ENCODE data around the gene SPATA3. TPM values are rescaled to one million over a fixed set of nuclear protein-coding genes. Genes with fewer than 3 reads are reported as not detected.

SPATA3 gene
- total RNA-seq, 2 experiments from 2014 or later: not detected

- Mint-ChIP-seq H3K4me1 (ENCODE audit: low read depth) (peaks cover 9% of the 10 kb centered on the region), H3K27me3 (peaks cover 44% of the 10 kb centered on the region), H3K36me3 (ENCODE audit: low read depth) (no peaks in the 10 kb centered on the region), H3K9me3 (no peaks in the 10 kb centered on the region), H3K27ac (no peak overlapping the region), H3K4me3 (no peak overlapping the region)
- peaks cover 0 to 9% of the 10 kb centered on the region in 2 experiments for H3K9me3 ChIP-seq (ENCODE audit: control insufficient read depth in 1 of 2, insufficient read depth in 1 of 2, low read length in 2 of 2)
- ChIA-PET CTCF (no interaction called here), POLR2A (no interaction called here)
- peaks cover 7 to 10% of the 10 kb centered on the region in 2 experiments for H3K27me3 ChIP-seq (ENCODE audit: control insufficient read depth in 1 of 2, insufficient read depth in 2 of 2, low read length in 2 of 2)
- no peak overlapping the region for H3K27ac ChIP-seq (ENCODE audit: low read depth in 1 of 2, low read length in 2 of 2)
- peaks cover 11% of the 10 kb centered on the region for H3K4me1 ChIP-seq (ENCODE audit: insufficient read depth, low read length)
- DNase-seq: no peak
- intact Hi-C loops (cut with DNase I, micrococcal nuclease): no loop called here
- H3K36me3 ChIP-seq (ENCODE audit: insufficient read depth, low read length): no peaks in the 10 kb centered on the region
- ATAC-seq (ENCODE audit: poor library complexity): no peak
- no peak overlapping the region for H3K4me3 ChIP-seq (ENCODE audit: low read length)
- TF ChIP-seq, protein P1, sequence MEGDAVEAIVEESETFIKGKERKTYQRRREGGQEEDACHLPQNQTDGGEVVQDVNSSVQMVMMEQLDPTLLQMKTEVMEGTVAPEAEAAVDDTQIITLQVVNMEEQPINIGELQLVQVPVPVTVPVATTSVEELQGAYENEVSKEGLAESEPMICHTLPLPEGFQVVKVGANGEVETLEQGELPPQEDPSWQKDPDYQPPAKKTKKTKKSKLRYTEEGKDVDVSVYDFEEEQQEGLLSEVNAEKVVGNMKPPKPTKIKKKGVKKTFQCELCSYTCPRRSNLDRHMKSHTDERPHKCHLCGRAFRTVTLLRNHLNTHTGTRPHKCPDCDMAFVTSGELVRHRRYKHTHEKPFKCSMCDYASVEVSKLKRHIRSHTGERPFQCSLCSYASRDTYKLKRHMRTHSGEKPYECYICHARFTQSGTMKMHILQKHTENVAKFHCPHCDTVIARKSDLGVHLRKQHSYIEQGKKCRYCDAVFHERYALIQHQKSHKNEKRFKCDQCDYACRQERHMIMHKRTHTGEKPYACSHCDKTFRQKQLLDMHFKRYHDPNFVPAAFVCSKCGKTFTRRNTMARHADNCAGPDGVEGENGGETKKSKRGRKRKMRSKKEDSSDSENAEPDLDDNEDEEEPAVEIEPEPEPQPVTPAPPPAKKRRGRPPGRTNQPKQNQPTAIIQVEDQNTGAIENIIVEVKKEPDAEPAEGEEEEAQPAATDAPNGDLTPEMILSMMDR (IDR thresholded peaks at IDR 0.05): no peak
Measured at GRCh38 chr2:230991598-230991997, 4.3 kb upstream of the SPATA3 start.

GRCh38 chr2:230996661-230997060 lies 740 bp downstream of the SPATA3 start:
- no peak overlapping the region for H3K4me3 ChIP-seq (ENCODE audit: low read length)
- TF ChIP-seq, protein P1 (IDR thresholded peaks at IDR 0.05): no peak
- H3K9me3 ChIP-seq (ENCODE audit: control insufficient read depth in 1 of 2, insufficient read depth in 1 of 2, low read length in 2 of 2): peaks cover 4 to 14% of the 10 kb centered on the region in 2 experiments
- peaks cover 3% of the 10 kb centered on the region for H3K9me3 Mint-ChIP-seq
- POLR2A ChIA-PET: no interaction called here
- H3K36me3 Mint-ChIP-seq (ENCODE audit: low read depth): no peaks in the 10 kb centered on the region
- peaks cover 67% of the 10 kb centered on the region for H3K27me3 Mint-ChIP-seq
- no peak overlapping the region for H3K27ac Mint-ChIP-seq
- H3K4me1 ChIP-seq (ENCODE audit: insufficient read depth, low read length): no peaks in the 10 kb centered on the region
- CTCF ChIA-PET: no interaction called here
- H3K27me3 ChIP-seq (ENCODE audit: control insufficient read depth in 1 of 2, insufficient read depth in 2 of 2, low read length in 2 of 2): peaks cover 8 to 23% of the 10 kb centered on the region in 2 experiments
- DNase-seq (no peak), ATAC-seq (ENCODE audit: poor library complexity) (no peak)
- H3K4me1 Mint-ChIP-seq (ENCODE audit: low read depth): no peaks in the 10 kb centered on the region
- H3K36me3 ChIP-seq (ENCODE audit: insufficient read depth, low read length): no peaks in the 10 kb centered on the region
- H3K27ac ChIP-seq (ENCODE audit: low read depth in 1 of 2, low read length in 2 of 2): no peak overlapping the region
- intact Hi-C loops (cut with DNase I, micrococcal nuclease): no loop called here
- no peak overlapping the region for H3K4me3 Mint-ChIP-seq

DNA sequence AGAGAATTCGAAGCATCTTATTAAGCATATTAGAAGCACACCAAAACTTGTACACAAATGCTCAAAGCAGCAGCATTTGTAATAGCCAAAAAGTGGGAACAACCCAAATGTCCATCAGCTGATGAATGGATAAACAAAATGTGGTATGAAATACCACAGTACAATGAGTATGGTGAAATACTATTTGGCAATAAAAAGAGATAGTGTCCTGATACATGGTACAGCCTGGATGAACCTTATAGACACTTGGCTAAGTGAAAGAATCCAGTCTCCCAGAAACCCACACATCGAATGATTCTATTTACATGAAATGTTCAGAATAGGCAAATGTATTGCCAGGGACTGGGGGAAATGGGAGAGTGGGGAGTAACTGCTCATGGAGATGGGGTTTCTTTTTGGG lies 3.0 kb downstream of the SPATA3 start:
- ChIA-PET POLR2A (no interaction called here), CTCF (no interaction called here)
- Histone ChIP-seq H3K36me3 (ENCODE audit: insufficient read depth, low read length) (no peaks in the 10 kb centered on the region), H3K9me3 (ENCODE audit: control insufficient read depth in 1 of 2, insufficient read depth in 1 of 2, low read length in 2 of 2) (peaks cover 4 to 14% of the 10 kb centered on the region in 2 experiments), H3K4me1 (ENCODE audit: insufficient read depth, low read length) (no peaks in the 10 kb centered on the region), H3K4me3 (ENCODE audit: low read length) (no peak overlapping the region), H3K27me3 (ENCODE audit: control insufficient read depth in 1 of 2, insufficient read depth in 2 of 2, low read length in 2 of 2) (peaks cover 6 to 26% of the 10 kb centered on the region in 2 experiments), H3K27ac (ENCODE audit: low read depth in 1 of 2, low read length in 2 of 2) (no peak overlapping the region)
- H3K27ac Mint-ChIP-seq: no peak overlapping the region
- DNase-seq (no peak), ATAC-seq (ENCODE audit: poor library complexity) (no peak)
- peaks cover 3% of the 10 kb centered on the region for H3K9me3 Mint-ChIP-seq
- intact Hi-C loops (cut with DNase I, micrococcal nuclease): no loop called here
- peaks cover 63% of the 10 kb centered on the region for H3K27me3 Mint-ChIP-seq
- TF ChIP-seq, protein P1 (IDR thresholded peaks at IDR 0.05): no peak
- no peak overlapping the region for H3K4me3 Mint-ChIP-seq
- H3K36me3 Mint-ChIP-seq (ENCODE audit: low read depth): no peaks in the 10 kb centered on the region
- no peaks in the 10 kb centered on the region for H3K4me1 Mint-ChIP-seq (ENCODE audit: low read depth)
